Measurements from ENCODE around the gene ITIH4.
A peak's percentile ranks its signal among the peaks of the same experiment; 100 is the strongest.

The ITIH4 gene

GRCh38 chr3:52777959-52778805 lies 52.3 kb downstream of the ITIH4 start:
- TF ChIP-seq NFIC (IDR thresholded peaks at IDR 0.05) (no peak), REST (IDR thresholded peaks at IDR 0.05; ENCODE audit: low read depth) (peak; percentile 50)

- TF ChIP-seq TEAD4 (IDR thresholded peaks at IDR 0.05) (no peak), RAD21 (IDR thresholded peaks at IDR 0.05; ENCODE audit: low read depth) (no peak), CEBPB (IDR thresholded peaks at IDR 0.05) (no peak), MAX (IDR thresholded peaks at IDR 0.05) (no peak), CREB1 (IDR thresholded peaks at IDR 0.05; ENCODE audit: low read depth) (no peak), NFIC (IDR thresholded peaks at IDR 0.05) (no peak), TCF12 (IDR thresholded peaks at IDR 0.05; ENCODE audit: low read depth) (no peak), TAF1 (IDR thresholded peaks at IDR 0.05; ENCODE audit: low read depth) (no peak)
These were observed 53.1 kb downstream of the ITIH4 start, which contains the start of gene ITIH1 for GRCh38 chr3:52777127-52777958. ITIH1 (plus strand) TSS chr3:52777599; CDS start chr3:52777616, 17 bp downstream.

- TF ChIP-seq CEBPB (IDR thresholded peaks at IDR 0.05) (no peak), EGR1 (IDR thresholded peaks at IDR 0.05) (no peak), YY1 (IDR thresholded peaks at IDR 0.05; ENCODE audit: low read depth) (no peak), MAX (IDR thresholded peaks at IDR 0.05) (no peak), TEAD4 (IDR thresholded peaks at IDR 0.05) (no peak), NFIC (IDR thresholded peaks at IDR 0.05) (no peak)
These were observed 54.6 kb downstream of the ITIH4 start for GRCh38 chr3:52775877-52776276.

GRCh38 chr3:52774901-52775864 lies 55.3 kb downstream of the ITIH4 start:
- TF ChIP-seq FOXM1 (IDR thresholded peaks at IDR 0.05; ENCODE audit: borderline replicate concordance, low read depth), result no peak
- 0 out of 2 replicates have a peak, but pooled peaks have one; percentile 28 for TF ChIP-seq NFIC (IDR thresholded peaks at IDR 0.05)
- no peak for TF ChIP-seq CREB1 (IDR thresholded peaks at IDR 0.05; ENCODE audit: low read depth)
- TF ChIP-seq YY1 (IDR thresholded peaks at IDR 0.05; ENCODE audit: low read depth), result no peak

- TF ChIP-seq YY1 (IDR thresholded peaks at IDR 0.05; ENCODE audit: low read depth), result no peak
- no peak for TF ChIP-seq EGR1 (IDR thresholded peaks at IDR 0.05)
- TF ChIP-seq CEBPB (IDR thresholded peaks at IDR 0.05), result no peak
- no peak for TF ChIP-seq REST (IDR thresholded peaks at IDR 0.05; ENCODE audit: low read depth)
- TF ChIP-seq TEAD4 (IDR thresholded peaks at IDR 0.05), result no peak
- TF ChIP-seq TCF12 (IDR thresholded peaks at IDR 0.05; ENCODE audit: low read depth), result no peak
- no peak for TF ChIP-seq NFIC (IDR thresholded peaks at IDR 0.05)
- TF ChIP-seq EP300 (IDR thresholded peaks at IDR 0.05; ENCODE audit: borderline replicate concordance), result no peak
- no peak for TF ChIP-seq RAD21 (IDR thresholded peaks at IDR 0.05; ENCODE audit: low read depth)
- TF ChIP-seq TAF1 (IDR thresholded peaks at IDR 0.05; ENCODE audit: low read depth), result no peak
- TF ChIP-seq MAX (IDR thresholded peaks at IDR 0.05), result no peak
- TF ChIP-seq ZBTB7A (IDR thresholded peaks at IDR 0.05; ENCODE audit: low read depth), result no peak
- no peak for TF ChIP-seq CREB1 (IDR thresholded peaks at IDR 0.05; ENCODE audit: low read depth)
- no peak for TF ChIP-seq USF1 (IDR thresholded peaks at IDR 0.05)
- no peak for TF ChIP-seq FOXM1 (IDR thresholded peaks at IDR 0.05; ENCODE audit: borderline replicate concordance, low read depth)
These were observed 56.3 kb downstream of the ITIH4 start for GRCh38 chr3:52774066-52774713.

Data from Ishikawa (cell line).